AG04450 (cell line): ENCODE data around the gene FBXW10B. TPM values are rescaled to one million over a fixed set of nuclear protein-coding genes. Genes with fewer than 3 reads are reported as not detected.
"Not testable (repeated sequence)": the region's sequence is repeated elsewhere in the genome, so short reads cannot be mapped to it uniquely, and the experiment has no call there.

Source experiments
- CTCF ChIA-PET: fragments of 300-600, 350-600 bp; formaldehyde crosslinking; extraction: SDS; loops from one replicate; lab custom pipeline; 2022; ENCODE audit warnings: antibody characterized with exemption, inconsistent platforms; lab: Charles Lee
- POLR2A ChIA-PET: fragments of 350-600 bp; formaldehyde crosslinking; extraction: SDS; loops from one replicate; lab custom pipeline; 2021; ENCODE audit warnings: antibody characterized with exemption, inconsistent platforms; lab: Yijun Ruan, JAX
- DNase-seq: peaks from one replicate; pipeline ENCODE4 v3.0.0-alpha.2; 2011; ENCODE audit warnings: low read depth, low spot score
- H3K27ac ChIP-seq: one replicate; pipeline ENCODE4 v1.5.1; 2012; ENCODE audit warnings: low read depth, low read length, control low read depth
- H3K27me3 ChIP-seq: one replicate; pipeline ENCODE4 v1.6.0; 2012; ENCODE audit warnings: low read length; ENCODE audit not compliant: control insufficient read depth, insufficient read depth
- H3K4me3 ChIP-seq: 2 replicates; pipeline ENCODE4 v1.5.1; 2011; ENCODE audit warnings: mild to moderate bottlenecking, low read depth, low read length, control low read depth
- H3K9me3 ChIP-seq: 2 replicates; pipeline ENCODE4 v1.5.1; 2012; ENCODE audit warnings: low read length; ENCODE audit not compliant: control insufficient read depth, insufficient read depth
- polyA plus RNA-seq: library from polyadenylated mRNA; depleted of rRNA; stranded (reverse); fragments of >200 nt; gene quantifications from 2 replicates; pipeline ENCODE4 v1.2.3, GENCODE V29; 2011
- TF ChIP-seq, protein P1 (sequence below): IDR thresholded peaks from 2 replicates; pipeline ENCODE4 v1.5.1; 2011; ENCODE audit warnings: low read depth, low read length, control low read depth, inconsistent platforms

Gene FBXW10B
- polyA plus RNA-seq, 1 experiment, result 0.97 TPM

DNA sequence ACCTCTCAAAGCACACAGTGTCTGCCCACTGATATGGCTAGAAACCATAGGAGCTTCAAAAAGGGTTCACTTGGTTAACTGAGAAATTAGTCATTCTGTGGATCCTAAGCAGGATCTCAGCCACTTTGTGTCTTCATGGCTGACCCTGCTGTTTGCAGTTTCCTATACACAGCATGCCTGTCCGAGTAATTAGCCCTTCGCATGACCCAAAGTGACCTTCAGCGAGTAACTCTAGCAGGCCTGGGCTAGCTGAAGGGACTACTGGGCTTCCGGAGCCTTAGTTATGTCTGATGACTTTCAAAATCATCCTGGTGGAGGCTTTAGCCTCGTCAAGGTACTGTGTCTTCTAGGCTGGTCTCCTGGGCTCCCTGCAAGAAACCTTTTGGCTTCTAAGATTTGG is 28.9 kb upstream of the FBXW10B start:
- DNase-seq, result no peak
- H3K9me3 ChIP-seq, result no peaks in the 10 kb centered on the region
- POLR2A ChIA-PET, result interaction anchor here (0.5 kb wide), 1 partner anchor 9 kb away, joined by 3 read pairs; no protein-coding TSS in a partner anchor
- TF ChIP-seq, protein P1, sequence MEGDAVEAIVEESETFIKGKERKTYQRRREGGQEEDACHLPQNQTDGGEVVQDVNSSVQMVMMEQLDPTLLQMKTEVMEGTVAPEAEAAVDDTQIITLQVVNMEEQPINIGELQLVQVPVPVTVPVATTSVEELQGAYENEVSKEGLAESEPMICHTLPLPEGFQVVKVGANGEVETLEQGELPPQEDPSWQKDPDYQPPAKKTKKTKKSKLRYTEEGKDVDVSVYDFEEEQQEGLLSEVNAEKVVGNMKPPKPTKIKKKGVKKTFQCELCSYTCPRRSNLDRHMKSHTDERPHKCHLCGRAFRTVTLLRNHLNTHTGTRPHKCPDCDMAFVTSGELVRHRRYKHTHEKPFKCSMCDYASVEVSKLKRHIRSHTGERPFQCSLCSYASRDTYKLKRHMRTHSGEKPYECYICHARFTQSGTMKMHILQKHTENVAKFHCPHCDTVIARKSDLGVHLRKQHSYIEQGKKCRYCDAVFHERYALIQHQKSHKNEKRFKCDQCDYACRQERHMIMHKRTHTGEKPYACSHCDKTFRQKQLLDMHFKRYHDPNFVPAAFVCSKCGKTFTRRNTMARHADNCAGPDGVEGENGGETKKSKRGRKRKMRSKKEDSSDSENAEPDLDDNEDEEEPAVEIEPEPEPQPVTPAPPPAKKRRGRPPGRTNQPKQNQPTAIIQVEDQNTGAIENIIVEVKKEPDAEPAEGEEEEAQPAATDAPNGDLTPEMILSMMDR, result no peak
- peak overlapping the region; percentile 76 for H3K4me3 ChIP-seq
- CTCF ChIA-PET, result no interaction called here
- H3K27me3 ChIP-seq, result no peaks in the 10 kb centered on the region
- H3K27ac ChIP-seq, result no peak overlapping the region

DNA sequence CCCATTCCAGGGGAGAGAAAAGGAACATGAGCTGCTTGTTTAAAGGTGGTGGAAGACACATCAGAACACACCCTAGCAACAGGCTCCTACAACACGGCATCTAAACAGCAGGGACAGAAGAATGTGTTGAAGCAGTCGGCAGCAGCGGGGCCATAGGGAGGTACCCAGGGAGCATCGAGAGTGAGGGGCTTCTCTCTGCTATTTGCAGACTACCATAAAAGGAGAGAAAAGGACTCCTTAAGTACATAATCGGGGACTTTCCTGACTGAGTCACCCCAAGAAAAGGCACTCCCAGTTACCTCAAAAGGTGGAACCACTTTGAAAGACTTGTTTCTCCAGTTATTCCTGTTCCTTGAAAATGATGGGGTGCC is 26.4 kb upstream of the FBXW10B start:
- H3K4me3 ChIP-seq, POLR2A ChIA-PET, H3K27me3 ChIP-seq, DNase-seq, H3K9me3 ChIP-seq, CTCF ChIA-PET: not testable (repeated sequence)
- H3K27ac ChIP-seq, result peak overlapping the region; percentile 87

DNA sequence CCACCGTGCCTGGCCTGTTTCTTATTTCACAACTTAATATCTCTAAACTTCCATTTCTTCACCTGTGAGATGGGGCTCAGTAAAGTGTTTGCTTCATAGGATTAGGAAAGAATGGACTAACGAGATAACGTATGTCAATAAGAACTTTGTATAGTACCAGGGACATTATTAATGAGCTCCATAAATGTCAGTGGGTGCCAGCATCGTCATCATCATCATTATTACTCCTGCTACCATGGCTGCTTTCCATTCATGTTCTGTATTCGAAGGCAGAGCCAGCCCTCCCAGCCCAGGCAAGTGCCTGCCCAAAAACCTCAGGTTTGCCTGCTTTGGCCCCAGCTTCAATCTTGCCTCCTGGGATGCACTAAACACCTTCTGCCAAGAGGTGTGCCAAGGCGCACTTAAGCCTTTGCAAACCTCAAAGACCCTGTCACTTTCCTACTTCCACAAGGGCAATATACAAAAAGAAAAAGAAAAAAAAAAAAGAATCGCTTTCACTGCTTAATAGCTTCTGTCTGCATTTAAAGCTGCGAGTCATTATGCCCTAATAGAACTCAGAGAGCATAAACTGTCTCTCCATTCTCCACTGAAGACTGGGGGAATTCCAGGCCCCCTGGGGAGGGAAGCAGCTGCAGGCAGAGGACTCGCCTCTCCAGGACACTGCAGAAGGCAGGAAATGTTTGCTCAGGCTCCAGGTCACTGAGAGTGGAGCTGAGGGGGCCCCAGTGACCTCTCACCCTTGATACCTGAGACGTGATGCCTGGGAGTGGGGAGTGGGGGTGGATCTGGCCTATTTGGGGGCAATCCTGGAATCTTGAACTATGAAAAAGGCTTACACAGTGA is 25.8 kb upstream of the FBXW10B start:
- H3K4me3 ChIP-seq, CTCF ChIA-PET, H3K9me3 ChIP-seq, H3K27me3 ChIP-seq, DNase-seq, POLR2A ChIA-PET: not testable (repeated sequence)
- peak overlapping the region; percentile 87 for H3K27ac ChIP-seq

DNA sequence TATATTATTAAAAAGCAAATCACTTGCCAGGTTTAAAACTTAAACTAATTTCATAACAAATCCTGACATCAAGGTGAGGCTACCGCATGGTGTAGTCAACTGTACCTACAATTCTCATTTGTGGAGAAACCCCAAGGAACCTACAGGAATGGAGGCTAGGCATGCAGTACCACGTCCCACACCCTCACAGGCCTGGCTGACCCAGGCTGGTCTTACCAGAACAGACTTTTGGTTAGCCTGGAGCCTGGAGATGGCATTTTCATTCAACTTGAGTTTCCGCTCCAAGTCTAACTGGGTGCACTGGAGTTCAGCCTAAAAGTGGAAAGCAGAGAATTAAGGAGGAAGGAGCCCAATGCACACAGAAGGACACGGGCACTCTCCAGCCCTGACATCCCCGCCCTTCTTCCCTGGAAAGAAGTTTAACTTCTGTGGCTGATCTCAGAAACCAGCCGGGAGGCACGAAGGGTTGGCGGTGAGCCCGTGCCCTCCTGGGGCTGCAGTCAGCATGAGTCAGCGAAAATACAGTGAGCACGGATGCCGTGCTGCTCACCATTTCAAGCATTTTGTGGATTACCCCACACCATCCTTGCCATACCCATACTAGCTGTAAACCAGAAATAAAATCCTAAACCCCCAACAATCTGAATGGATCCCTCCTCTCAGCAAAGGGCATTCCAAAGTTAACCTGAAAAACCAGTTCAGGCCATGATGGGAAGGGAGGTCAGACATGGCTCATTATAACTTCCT is 23.2 kb upstream of the FBXW10B start:
- DNase-seq, H3K27ac ChIP-seq, H3K27me3 ChIP-seq, H3K9me3 ChIP-seq, H3K4me3 ChIP-seq, CTCF ChIA-PET, POLR2A ChIA-PET: not testable (repeated sequence)

DNA sequence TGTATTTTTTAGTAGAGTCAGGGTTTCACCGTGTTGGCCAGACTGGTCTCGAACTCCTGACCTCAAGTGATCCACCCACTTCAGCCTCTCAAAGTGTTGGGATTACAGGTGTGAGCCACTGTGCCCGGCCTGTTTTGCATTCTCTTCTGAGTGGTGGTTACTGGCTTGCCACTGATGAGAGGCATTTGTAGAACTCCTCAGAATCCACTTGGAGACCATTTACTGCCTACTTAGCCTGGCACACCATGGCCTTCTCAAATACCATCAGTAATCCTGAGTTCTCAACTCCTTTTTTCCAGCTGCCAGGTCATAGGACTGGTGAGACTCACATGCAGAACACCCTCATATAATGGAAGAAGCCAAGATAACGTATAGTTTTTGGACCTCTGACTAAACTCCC is 22.5 kb upstream of the FBXW10B start:
- DNase-seq, H3K27ac ChIP-seq, H3K4me3 ChIP-seq, H3K27me3 ChIP-seq, POLR2A ChIA-PET, CTCF ChIA-PET, H3K9me3 ChIP-seq: not testable (repeated sequence)

DNA sequence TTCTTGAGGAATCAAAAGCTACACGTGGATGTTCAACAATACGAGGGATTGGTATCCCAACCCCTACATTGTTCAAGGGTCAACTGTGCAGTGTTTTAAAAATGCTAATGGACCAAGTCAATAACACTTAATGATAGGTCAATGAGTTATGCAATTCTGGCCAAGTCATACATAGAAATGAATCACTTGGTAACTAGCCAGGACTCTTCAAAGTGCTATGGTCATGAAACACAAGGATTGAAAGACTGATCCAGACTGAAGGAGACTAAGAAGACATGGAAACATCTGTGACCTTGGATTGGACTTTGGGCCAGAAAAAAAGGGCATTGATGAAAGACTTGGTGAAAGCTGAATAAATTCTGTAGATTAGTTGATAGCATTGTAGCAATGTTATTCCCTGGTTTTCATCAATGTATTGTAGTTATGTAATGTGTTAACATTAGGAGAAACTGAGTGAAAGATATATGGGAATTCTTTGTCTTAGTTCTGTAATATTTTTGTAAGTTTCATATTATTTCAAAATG is 11.5 kb upstream of the FBXW10B start:
- H3K4me3 ChIP-seq, DNase-seq, CTCF ChIA-PET, POLR2A ChIA-PET, H3K9me3 ChIP-seq, H3K27me3 ChIP-seq, H3K27ac ChIP-seq: not testable (repeated sequence)

DNA sequence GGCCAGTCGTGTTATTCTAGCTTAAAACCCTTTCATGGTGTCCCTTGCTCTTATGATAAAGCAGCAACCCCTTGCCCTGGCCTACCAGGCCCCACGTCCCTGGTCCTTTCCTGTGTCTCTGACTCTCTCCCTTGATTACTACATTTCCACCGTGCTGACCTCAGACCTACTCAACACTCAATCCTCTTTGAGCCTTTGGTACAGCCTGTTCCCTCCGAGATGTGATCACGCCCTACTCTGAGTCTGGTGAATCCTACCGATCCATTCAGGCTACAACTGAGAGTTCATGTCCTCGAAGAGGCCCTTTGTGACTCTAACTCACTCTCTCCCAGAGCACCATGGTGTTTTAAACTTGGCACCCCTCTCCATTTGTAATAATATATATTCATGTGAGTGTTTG is 10.5 kb upstream of the FBXW10B start:
- H3K9me3 ChIP-seq, POLR2A ChIA-PET, H3K27me3 ChIP-seq, H3K4me3 ChIP-seq, CTCF ChIA-PET, DNase-seq, H3K27ac ChIP-seq: not testable (repeated sequence)

DNA sequence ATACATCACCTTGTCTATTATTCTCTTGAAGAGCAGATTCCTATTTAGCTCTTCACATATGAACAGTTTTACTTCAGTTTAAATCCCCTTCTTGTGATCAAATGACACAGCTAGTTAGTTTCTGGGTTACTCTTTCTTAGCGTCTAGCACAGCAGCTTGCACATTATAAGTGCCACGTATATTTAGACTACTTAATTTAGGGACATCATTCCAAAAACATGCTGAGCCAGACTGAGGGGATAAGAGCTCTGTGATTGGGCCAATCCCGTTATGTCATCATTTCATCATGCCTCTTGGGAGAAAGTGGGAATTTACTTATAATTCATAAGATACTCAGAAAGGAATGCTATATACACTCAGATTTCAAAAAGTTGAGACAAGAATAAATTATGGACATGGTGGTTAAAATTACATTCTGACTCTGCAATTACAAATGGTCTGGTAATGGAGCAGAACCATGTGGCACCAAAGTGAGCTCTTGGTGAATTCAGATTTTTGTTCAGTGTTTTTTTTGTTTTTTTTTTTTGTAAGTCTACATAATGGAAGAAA is 4.2 kb upstream of the FBXW10B start:
- H3K4me3 ChIP-seq, DNase-seq, H3K27me3 ChIP-seq, H3K27ac ChIP-seq, H3K9me3 ChIP-seq, POLR2A ChIA-PET: not testable (repeated sequence)
- CTCF ChIA-PET, result interaction anchor here (0.6 kb wide), 1 partner anchor 20 kb away, joined by 4 read pairs; no protein-coding TSS in a partner anchor

DNA sequence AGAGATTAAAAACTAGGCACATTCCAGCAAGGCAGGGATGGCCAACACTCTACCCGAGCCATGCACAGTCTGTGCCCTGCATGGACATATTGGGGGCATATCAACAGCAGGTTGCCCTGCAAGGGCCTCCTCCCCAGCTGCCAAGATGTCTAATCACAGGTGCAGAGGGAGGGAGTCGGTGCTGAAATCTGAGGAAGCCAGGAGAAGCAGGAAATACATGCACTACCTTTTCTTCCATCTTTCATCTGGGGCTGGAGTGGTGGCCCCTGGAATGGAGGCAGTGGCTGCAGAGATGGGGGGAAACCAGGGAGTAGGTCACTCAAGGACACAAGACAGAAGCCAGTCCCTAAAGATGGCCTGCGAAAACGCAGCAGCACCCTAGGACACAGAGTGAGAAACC is 3.8 kb upstream of the FBXW10B start:
- POLR2A ChIA-PET, H3K9me3 ChIP-seq, H3K4me3 ChIP-seq, H3K27me3 ChIP-seq, DNase-seq, H3K27ac ChIP-seq: not testable (repeated sequence)
- CTCF ChIA-PET, result interaction anchor here (0.6 kb wide), 1 partner anchor 19 kb away, joined by 4 read pairs; no protein-coding TSS in a partner anchor

DNA sequence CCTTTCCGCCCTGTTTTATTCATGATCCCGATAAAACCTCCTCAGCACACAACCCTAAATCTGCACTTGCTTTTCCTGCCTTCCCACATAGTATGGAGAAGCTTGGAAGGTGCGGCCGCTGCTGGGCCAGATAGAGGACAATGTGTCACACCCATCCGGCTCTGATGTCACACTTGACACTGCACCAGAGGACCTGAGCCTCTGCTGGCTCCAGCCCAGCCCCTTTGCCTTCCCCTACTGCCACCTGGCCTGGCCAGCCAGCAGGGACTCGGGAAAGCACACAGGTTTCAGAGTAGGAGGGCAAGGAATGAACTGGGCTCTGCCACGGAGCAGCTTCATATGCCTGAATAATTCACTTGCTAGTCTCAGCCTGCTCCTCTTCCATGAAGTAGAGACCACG is 2.6 kb upstream of the FBXW10B start:
- CTCF ChIA-PET, DNase-seq, POLR2A ChIA-PET, H3K4me3 ChIP-seq, H3K27ac ChIP-seq, H3K27me3 ChIP-seq, H3K9me3 ChIP-seq: not testable (repeated sequence)
